NCI-H2107 treated with DMSO at 0.1 percent for 48 hours (cell line): ENCODE measurements around the gene ZER1.
A peak's percentile ranks its signal among the peaks of the same experiment; 100 is the strongest.
"Not testable (repeated sequence)": the region's sequence is repeated elsewhere in the genome, so short reads cannot be mapped to it uniquely, and the experiment has no call there.

ENCODE experiments used
- DNase-seq: peaks from one replicate; lab custom pipeline; 2025; ENCODE audit not compliant: unreplicated experiment; lab: John Stamatoyannopoulos, UW

Gene ZER1

GRCh38 chr9:128771745-128772519, at the start of gene ZER1:
ZER1 (minus strand) TSS chr9:128771927; CDS start chr9:128755565, 16,362 bp downstream.
- DNase-seq, result peak; percentile 48

DNA sequence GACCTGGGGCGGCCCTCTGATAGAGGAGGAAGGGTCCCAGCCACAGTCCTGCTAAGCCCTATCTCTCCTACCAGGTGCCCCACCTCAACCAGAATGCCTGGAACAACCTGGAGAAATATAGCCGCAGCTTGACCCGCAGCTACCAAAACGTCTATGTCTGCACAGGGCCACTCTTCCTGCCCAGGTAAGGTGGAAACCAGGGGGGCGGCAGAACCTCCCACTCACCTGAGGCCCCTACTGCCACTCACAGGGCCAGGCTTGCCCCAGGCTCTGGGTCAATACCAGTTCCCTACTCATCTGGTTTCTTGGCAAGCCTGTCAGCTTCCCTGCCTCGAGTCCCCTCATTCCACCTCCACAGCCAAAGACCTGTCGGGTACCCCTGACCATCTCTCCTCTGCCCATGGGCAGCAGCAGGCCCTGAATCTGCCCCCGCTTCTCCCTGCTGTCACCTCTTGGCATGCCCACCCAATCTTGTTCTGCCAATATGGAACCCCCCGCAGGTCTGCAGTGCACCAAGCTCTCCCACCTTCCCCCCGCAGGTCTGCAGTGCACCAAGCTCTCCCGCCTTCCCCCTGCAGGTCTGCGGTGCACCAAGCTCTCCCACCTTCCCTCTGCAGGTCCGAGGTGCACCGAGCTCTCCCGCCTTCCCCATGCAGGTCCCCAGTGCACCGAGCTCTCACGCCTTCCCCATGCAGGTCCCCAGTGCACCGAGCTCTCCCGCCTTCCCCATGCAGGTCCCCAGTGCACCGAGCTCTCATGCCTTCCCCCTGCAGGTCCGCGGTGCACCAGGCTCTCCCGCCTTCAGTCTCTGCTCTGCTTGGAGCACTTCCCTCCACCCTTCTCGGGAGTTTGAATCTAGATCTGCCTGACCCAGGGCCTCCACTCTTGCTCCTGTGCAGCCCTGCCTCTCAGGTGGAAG, 49.2 kb upstream of the ZER1 start:
- no peak for DNase-seq

- no peak for DNase-seq
Observed at GRCh38 chr9:128819716-128820664, 48.3 kb upstream of the ZER1 start.

DNA sequence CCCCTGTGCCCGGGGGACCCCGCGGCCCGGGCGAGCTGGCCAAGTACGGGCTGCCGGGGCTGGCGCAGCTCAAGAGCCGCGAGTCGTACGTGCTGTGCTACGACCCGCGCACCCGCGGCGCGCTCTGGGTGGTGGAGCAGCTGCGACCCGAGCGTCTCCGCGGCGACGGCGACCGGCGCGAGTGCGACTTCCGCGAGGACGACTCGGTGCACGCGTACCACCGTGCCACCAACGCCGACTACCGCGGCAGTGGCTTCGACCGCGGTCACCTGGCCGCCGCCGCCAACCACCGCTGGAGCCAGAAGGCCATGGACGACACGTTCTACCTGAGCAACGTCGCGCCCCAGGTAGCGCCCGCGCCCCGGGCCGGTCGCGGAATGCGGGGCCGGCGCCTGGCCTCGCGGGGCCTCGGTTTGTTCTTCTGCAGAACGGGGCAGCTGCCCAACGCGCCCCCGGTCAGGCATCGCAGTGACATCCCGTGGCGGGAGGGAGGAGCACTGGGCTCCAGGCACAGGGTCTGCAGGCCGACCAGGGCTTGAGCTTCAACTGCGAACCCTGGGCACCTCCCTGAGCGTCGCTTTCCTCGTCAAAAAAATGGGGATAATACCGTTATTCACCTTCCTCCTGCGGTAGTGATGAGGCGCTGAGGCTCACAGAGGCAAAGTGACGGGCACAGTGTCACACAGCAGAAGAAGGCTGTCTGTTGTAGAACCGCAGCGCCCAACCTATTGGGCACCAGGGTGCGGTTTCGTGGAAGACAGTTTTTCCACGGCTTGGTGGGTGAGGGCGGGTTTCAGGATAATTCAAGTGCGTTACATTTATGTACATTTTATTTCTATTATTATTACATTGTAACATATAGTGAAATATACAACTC, 47.4 kb upstream of the ZER1 start:
- no peak for DNase-seq

DNA sequence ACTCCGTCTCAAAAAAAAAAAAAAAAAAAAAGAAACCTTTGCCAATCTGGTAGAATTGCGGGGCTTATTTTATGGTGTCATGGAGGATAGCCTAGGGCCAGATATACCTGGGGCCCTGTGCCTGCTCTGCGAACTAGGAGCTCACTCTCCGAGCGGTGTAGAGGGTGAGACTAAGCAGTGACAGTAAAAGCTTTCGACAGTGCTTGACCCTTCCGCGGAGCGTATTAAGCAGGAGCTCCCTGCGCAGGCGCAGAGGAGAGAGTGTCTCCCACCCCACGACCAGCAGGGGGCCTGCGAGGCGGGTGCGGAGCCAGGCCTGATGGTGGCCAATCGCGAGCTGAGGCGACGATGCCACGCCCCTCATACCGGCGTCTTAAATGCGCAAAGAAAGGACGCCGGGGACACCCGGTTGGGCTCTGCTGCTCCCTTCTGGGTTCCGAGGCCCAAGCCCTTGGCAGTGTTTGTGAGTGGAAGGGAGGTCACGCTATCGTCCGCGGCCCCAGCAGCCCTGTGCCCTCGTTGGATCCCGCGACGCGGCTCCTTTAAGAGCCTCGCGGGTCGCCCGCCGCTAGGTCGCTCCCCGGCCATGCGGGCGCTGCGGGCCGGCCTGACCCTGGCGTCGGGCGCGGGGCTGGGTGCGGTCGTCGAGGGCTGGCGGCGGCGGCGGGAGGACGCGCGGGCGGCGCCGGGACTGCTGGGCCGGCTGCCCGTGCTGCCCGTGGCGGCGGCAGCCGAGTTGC, 46.5 kb upstream of the ZER1 start, which contains the start of gene ENDOG:
TSS of gene ENDOG (plus strand) at position 402 of the 740 bp plus-strand sequence. CDS start at position 587, 185 bp downstream.
- DNase-seq, result peak; percentile 78

GRCh38 chr9:128810873-128811272, 39.1 kb upstream of the ZER1 start:
- DNase-seq, result no peak

DNA sequence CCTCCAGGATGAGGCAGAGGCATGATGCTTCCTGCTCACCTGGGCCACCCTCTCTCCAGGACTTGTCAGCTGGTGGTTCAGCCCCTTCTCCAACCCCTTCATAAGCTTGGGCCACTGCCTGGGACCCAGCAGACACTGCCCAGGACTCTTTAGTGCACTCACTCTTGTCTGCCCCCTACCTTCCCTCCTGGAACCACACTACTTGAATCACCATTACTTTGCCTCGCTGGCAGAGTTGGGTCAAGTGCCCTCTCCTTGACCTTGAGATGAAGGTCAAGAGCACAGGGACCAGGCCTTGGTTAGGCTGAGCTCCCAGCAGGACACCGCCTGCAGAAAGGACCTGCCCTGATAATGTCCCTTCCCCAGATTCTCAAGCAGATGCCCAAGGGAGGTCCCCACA, 38.1 kb upstream of the ZER1 start:
- DNase-seq, result no peak

DNA sequence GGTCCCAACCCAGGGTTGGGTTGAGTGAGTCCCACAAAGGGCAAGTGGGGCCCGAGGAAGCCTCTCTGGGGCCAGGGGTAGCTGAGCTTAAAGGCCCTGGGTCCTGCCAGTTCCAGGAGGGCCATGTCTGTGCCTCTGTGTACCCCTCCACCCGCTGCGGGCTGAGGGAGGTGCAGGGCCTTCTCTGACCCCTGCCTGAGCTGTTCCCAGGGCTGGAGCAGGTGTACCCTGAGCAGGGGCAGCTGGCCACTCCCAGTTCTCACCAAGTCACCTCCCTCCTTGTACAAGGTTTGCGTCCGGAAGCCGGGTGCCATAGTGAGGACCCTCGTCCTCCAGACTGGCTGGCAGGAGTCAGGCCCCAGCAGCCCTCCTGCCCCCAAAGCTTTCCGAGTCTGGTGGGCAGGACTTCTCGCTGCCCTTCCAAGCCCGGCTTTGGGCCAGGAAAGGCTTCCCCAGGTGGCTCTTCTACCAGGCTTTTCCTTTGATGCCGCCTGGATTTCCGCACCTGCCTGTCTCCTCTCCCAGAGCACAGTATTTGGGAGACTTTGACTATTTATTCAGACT, 37.4 kb upstream of the ZER1 start:
- no peak for DNase-seq

GRCh38 chr9:128808543-128808942, 36.8 kb upstream of the ZER1 start:
- no peak for DNase-seq

DNA sequence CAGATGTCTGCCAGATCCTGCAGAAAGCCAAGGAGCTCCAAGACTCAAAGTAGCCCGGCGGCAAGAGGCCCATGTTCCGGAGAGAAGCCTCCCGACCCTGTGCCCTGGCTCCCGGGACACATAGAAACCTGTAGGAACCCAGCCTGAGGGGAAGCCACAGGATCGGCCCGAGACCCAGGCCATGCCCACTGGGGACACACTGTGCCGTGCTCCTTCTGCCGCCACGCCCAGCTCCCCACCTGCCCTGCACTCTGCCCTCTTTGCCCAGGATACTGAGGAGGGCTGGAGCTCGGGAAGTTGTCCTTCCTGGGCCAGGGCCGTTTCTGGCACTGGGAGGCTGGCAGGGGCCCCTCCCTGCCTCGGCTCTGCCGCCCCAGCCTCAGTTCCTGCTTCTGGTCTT, 36.1 kb upstream of the ZER1 start:
- DNase-seq, result no peak

- no peak for DNase-seq
Observed at GRCh38 chr9:128805661-128806060, 33.9 kb upstream of the ZER1 start.

GRCh38 chr9:128802482-128802881, 30.8 kb upstream of the ZER1 start:
- no peak for DNase-seq

- DNase-seq, result no peak
Observed at GRCh38 chr9:128800061-128800460, 28.3 kb upstream of the ZER1 start.

DNA sequence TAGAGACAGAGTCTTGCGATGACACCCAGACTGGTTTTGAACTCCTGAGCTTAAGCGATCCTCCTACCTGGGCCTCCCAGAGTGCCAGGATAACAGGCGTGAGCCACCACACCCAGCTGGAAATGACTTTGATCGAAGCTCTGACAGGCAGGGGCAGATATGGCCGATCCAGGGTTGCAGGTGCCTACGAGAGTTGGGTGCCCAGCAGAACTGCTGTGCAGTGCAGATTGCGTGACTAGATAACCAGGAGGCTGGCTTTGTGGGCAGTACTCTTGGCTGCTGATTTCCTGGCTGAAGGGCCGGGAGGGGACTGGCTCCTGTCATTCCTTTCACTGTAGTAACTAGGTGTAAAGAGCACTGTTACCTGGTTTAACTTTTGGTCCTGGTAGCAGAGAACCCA, 27.2 kb upstream of the ZER1 start:
- DNase-seq, result no peak

GRCh38 chr9:128794961-128795360, 23.2 kb upstream of the ZER1 start:
- not testable (repeated sequence) for DNase-seq

DNA sequence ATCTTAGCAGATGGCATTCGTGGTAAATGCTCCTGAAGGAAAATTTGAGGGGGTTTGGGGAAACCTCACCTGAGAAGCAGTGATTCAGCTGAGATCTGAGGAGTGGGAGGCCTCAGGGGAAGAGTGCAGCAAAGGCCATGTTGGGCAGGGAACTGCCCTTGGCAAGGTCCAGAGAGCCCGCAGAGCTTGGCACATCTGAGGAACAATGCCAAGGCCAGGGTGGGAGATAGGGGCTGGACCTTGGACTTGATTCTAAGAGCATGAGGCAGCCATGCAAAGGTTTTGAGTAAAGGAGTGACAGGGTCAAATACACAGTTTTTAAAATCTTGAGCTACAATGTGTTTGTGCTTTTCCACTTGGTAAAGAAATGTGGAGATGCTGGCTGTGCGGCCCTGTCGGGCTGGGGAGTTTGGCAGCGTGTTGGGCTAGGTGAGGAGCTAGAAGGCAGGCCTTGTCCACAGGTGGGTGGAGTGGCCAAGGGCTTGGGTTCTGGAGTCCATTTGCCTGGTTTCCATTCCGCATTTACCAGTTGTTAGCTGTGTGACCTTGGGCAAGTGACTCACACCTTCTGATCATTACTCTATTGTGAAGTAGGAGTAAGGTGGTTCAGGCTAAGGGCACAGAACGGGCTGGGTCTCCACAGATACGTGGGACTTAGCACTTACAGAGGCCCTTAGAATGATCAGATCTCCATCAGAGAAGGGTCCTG, 21.4 kb upstream of the ZER1 start:
- no peak for DNase-seq

DNA sequence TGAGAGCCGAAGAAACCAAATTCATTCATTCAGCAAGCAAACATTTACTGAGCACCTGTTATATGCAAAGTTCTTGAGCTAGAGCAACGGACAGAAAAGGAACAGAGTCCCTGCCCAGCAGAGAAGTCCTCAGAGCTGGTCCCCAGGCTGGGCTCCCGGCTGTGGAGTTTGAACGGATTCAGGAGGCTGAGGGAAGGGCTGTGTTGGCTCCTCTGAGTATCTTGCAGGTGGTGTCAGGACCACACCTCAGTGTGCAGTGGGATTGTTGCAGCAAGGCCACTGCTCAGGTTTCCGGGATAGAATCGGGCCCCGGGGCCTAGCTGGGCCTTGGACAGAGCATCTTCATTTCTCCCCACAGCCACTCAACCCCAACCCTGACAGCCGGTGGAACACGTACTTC, 20.4 kb upstream of the ZER1 start:
- DNase-seq, result no peak

DNA sequence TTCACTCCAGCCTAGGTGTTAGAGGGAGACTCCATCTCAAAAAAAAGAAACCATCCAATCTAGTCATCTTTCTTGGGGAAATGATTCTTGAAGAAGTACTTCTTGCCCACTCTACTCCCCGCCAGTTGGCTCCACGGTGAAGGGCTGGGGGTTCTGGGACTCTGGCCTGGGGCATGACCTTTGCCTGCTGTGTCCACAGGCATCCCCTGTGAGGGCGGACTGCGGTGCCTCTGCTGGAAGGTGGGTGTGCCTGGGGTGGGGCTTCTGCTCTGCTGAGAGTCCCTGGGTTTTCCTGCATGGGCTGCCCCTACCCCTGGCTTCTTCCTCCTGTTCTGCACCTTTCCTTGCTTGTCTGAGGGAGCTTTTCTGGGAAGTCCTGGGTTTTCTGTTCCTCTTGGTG, 18.8 kb upstream of the ZER1 start:
- no peak for DNase-seq
